GM19452 (cell line): ENCODE measurements around the gene LY6G5C.

Source experiments
- ATAC-seq: cut with Tn5 transposase; IDR thresholded peaks from one replicate; pipeline ENCODE4 v1.9.1; 2021; ENCODE audit not compliant: unreplicated experiment

LY6G5C gene

DNA sequence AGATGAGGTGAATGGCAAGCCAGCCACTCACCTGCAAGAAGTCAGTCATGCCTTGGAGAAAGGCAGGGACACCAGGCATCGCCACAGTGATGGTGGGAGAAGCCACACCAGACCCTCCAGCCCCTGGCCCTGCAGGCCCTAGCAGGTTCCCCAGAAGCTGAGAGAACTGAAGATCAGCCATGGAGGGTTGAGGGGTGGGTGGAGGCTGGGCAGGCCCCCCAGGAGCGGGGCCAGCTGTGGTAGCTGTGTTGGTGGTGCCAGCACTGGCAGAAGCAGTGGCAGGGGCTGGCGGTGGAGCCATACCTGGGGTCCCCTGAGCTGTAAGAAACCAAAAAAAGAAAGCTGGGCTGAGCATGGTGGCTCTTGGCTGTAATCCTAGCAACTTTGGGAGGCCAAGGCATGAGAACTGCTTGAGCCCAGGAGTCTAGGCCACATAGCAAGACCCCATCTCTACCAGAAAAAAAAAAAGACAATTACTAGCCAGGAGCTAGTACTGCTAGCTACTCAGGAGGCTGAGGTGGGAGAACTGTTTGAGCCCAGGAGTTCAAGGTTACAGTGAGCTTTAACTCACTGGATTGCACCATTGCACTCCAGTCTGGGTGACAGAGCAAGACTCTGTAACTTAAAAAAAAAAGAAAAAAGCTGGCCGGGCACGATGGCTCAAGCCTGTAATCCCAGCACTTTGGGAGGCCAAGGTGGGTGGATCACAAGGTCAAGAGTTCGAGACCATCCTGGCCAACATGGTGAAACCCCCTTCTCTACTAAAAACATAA is 37.9 kb downstream of the LY6G5C start:
- no peak for ATAC-seq

DNA sequence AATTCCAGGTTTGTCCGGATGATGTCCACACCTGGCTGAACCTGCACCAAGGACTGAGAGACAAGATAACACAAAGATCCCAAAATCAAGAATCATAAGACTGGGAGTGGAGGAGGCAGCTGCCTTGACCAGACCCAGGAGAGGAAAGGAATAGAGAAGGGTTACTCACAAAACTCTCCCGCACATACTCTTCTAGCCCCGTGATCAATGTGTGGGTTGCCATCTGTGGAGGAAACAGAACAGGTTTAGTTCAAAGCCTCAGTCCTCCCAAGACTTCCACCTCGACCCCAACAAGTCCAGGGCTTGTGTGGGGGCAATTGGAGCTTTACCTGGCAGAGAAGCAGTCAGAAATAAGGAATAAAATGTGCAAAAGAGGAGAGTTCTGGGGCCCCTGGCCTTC is 39.5 kb downstream of the LY6G5C start:
- ATAC-seq: no peak

DNA sequence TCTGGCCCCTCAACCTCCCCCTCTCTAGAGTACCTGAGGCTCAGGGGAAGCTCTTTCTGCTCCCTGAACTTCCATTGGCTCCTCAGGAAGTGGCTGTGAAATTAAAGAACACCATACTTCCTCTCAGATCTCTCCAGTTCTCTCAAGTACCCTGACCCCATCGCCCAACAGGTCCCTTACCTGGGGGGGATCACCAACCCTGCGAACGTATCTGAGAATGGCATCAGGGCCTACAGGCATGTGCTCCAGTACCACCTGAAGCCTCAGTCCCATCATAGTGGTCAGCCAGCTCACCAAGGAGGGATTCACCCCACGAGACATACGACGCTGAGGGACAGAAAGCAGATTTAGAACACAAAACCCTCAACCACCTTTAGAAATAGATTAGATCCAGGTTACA is 40.3 kb downstream of the LY6G5C start:
- no peak for ATAC-seq

GRCh38 chr6:31639449-31639861 is 41.4 kb downstream of the LY6G5C start:
- ATAC-seq: no peak

DNA sequence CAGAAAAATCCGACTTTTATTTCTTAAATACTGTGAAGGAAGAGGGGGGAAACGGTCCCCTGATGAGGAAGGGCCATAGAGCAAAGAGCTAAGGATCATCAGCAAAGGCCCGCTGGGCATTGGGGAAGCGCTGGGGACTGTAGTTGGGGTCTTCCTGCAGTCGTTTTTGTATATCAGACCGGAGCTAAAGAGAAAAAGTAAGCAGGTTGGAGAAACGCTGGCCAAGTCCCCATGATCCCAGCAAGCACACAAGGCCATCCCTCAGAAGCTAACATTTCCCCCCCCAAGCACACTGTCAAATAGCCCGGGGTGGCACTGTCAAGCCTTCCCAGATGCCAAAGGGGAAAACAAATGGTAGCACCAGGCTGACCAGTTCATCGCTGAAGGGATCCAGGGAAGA is 41.8 kb downstream of the LY6G5C start:
- ATAC-seq: no peak

DNA sequence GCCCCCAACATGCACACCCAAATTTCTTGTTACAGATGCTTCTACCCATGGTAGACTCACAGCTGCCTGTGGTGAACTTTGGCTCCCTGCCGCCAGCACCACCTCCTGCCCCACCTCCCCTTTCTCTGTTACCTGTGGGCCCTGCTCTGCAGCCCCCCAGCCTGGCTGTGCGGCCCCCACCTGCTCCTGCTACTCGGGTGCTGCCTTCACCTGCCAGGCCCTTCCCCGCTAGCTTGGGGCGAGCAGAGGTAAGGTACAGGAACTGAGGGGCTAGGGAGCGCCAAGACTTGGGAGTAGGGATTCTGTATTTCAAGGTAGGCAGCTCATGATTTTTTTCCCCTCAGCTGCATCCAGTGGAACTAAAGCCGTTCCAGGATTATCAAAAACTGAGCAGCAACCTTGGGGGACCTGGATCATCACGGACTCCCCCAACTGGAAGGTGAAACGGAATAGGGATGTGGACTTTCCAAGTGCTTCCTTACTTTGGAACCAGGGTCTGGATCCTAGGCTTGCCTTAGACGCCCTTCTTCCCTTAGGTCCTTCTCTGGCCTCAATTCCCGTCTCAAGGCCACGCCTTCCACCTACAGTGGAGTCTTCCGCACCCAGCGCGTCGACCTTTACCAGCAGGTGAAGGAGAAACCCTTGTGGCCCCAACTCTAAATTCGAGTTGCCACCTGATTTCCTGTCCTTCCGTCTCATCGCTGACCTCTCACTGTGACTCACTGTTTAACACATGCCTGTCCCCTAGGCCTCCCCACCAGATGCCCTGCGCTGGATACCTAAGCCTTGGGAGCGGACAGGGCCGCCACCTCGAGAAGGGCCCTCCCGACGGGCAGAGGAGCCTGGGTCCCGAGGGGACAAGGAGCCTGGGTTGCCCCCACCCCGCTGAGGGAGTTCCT is 43.9 kb downstream of the LY6G5C start:
- no peak for ATAC-seq

DNA sequence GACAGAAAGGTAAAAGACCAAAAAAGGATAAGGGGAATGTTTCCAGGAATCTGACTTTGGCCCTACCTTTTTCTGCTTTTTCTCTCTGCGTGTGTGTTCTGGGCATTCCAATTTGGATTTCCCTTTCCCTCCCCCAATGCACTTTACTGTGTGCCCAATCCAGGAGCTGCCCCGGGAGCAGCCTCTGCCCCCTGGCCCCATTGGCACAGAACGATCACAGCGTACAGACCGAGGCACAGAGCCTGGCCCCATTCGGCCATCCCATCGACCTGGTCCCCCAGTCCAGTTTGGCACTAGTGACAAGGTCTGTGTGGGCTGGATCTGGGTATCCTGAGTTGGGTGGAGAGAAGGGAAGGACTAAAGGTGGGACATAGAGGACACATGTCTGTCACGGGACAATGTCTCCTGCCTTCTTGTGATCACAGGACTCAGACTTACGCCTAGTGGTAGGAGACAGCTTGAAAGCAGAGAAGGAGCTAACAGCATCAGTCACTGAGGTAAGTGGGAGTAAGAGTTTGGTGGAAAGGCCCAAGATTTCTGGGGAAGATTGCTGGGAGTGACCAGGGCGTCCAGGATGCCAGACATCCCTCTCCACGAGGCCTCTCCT is 45.8 kb downstream of the LY6G5C start:
- ATAC-seq: no peak

- no peak for ATAC-seq
Observed at GRCh38 chr6:31634131-31634530, 46.7 kb downstream of the LY6G5C start.

GRCh38 chr6:31633447-31633846 is 47.4 kb downstream of the LY6G5C start:
- ATAC-seq: no peak

- ATAC-seq: no peak
Observed at GRCh38 chr6:31632279-31632946, 48.5 kb downstream of the LY6G5C start.

GRCh38 chr6:31631681-31632278 is 49.1 kb downstream of the LY6G5C start:
- ATAC-seq: no peak

DNA sequence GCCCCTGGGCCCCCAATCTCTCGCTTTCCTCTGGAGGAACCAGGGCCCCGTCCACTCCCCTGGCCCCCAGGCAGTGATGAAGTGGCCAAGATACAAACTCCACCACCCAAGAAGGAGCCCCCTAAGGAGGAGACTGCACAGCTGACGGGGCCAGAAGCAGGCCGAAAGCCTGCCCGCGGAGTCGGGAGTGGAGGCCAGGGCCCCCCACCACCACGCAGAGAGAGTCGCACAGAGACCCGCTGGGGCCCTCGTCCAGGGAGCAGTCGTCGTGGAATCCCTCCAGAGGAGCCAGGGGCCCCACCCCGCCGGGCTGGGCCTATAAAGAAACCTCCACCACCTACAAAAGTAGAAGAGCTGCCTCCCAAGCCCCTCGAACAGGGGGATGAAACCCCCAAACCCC is 49.7 kb downstream of the LY6G5C start:
- no peak for ATAC-seq

- ATAC-seq: no peak
Observed at GRCh38 chr6:31630177-31630934, 50.5 kb downstream of the LY6G5C start.

GRCh38 chr6:31629014-31629413 is 51.9 kb downstream of the LY6G5C start:
- no peak for ATAC-seq

GRCh38 chr6:31627690-31628287 is 53.1 kb downstream of the LY6G5C start:
- no peak for ATAC-seq

GRCh38 chr6:31626952-31627351 is 53.9 kb downstream of the LY6G5C start:
- no peak for ATAC-seq
